Endothelial cell of umbilical vein (primary cell): ENCODE results near the gene MAGEA9B. TPM values are rescaled to one million over a fixed set of nuclear protein-coding genes. Genes with fewer than 3 reads are reported as not detected.
"Not testable (repeated sequence)": the region's sequence is repeated elsewhere in the genome, so short reads cannot be mapped to it uniquely, and the experiment has no call there.

Experiments
- BruUV-seq: library from RNA; stranded (reverse); fragments of 400-500 nt; replicated peaks from 2 replicates; lab custom pipeline; 2021; lab: Mats Ljungman, UMichigan
- CTCF ChIA-PET: fragments of 300-600, 350-600 bp; sonication (Branson Sonifier 250); formaldehyde crosslinking; loops from one replicate; lab custom pipeline; 2021; ENCODE audit warnings: antibody characterized with exemption, inconsistent platforms; lab: Charles Lee
- POLR2A ChIA-PET: fragments of 300-600, 350-600 bp; sonication (Branson Sonifier 250); formaldehyde crosslinking; loops from one replicate; lab custom pipeline; 2021; ENCODE audit warnings: antibody characterized with exemption, inconsistent platforms; lab: Charles Lee
- DNase-seq: peaks from one replicate; pipeline ENCODE4 v3.0.0-alpha.2; 2011; ENCODE audit warnings: low read depth, low spot score
- FAIRE-seq: peaks from 2 replicates; lab custom pipeline; 2011; peaks lifted over from hg19 to GRCh38; lab: Jason Lieb, UNC
- H2AFZ ChIP-seq: 2 replicates; pipeline ENCODE4 v1.6.0; 2012; ENCODE audit warnings: low read depth, low read length, control low read depth, inconsistent platforms
- H3K27ac ChIP-seq: 2 replicates; pipeline ENCODE4 v1.5.1; 2011; ENCODE audit warnings: low read depth, mild to moderate bottlenecking, control low read depth, low read length, moderate library complexity; ENCODE audit not compliant: insufficient read depth
- H3K27me3 ChIP-seq, 2 experiments: 2 replicates each; pipeline versions ENCODE4 v1.6.0 to v1.6.1; 2011; ENCODE audit warnings: low read length in 2 of 2, mixed read lengths in 1 of 2; ENCODE audit not compliant: control insufficient read depth in 2 of 2, insufficient read depth in 2 of 2
- H3K36me3 ChIP-seq, 2 experiments: 2 replicates in 1 of 2; 3 replicates in 1 of 2; pipeline ENCODE4 v1.5.1; 2011; ENCODE audit warnings: low read length in 2 of 2, mild to moderate bottlenecking in 1 of 2, moderate library complexity in 1 of 2; ENCODE audit not compliant: control insufficient read depth in 2 of 2, insufficient read depth in 2 of 2; ENCODE audit errors: extremely low read depth in 1 of 2
- H3K4me1 ChIP-seq: 3 replicates; pipeline ENCODE4 v1.5.1; 2011; ENCODE audit warnings: mild to moderate bottlenecking, low read length; ENCODE audit not compliant: control insufficient read depth, insufficient read depth; ENCODE audit errors: extremely low read depth
- H3K4me2 ChIP-seq: 2 replicates; pipeline ENCODE4 v1.6.1; 2011; ENCODE audit warnings: low read length, control low read depth, mixed read lengths; ENCODE audit not compliant: insufficient read depth
- H3K4me3 ChIP-seq, 3 experiments: fragments of 200-600 bp in 1 of 3; sonication (generic), shearing (Covaris generic) in 1 of 3; replicated peaks in 1 of 3; 2 replicates each; pipeline ENCODE4 v1.5.1; 2011 to 2016; ENCODE audit warnings: control low read depth in 3 of 3, low read length in 3 of 3, mild to moderate bottlenecking in 2 of 3, inconsistent platforms in 1 of 3, low read depth in 1 of 3, moderate library complexity in 1 of 3; ENCODE audit not compliant: insufficient read depth in 1 of 3
- H3K79me2 ChIP-seq: 2 replicates; pipeline ENCODE4 v1.6.0; 2012; ENCODE audit warnings: low read length, inconsistent platforms; ENCODE audit not compliant: control insufficient read depth, insufficient read depth
- H3K9ac ChIP-seq: replicated peaks from 2 replicates; pipeline ENCODE3; 2011; ENCODE audit warnings: low read length, control low read depth; ENCODE audit not compliant: insufficient read depth; ENCODE audit errors: extremely low read depth
- H3K9me1 ChIP-seq: replicated peaks from 3 replicates; pipeline ENCODE4 v1.6.0; 2011; ENCODE audit warnings: mild to moderate bottlenecking, low read length; ENCODE audit not compliant: control insufficient read depth, insufficient read depth; ENCODE audit errors: extremely low read depth
- H3K9me3 ChIP-seq: replicated peaks from 2 replicates; pipeline ENCODE4 v1.5.1; 2012; ENCODE audit warnings: low read length, inconsistent platforms; ENCODE audit not compliant: control insufficient read depth, insufficient read depth
- H4K20me1 ChIP-seq: replicated peaks from 2 replicates; pipeline ENCODE3; 2011; ENCODE audit warnings: mild to moderate bottlenecking, low read length; ENCODE audit not compliant: control insufficient read depth, insufficient read depth; ENCODE audit errors: extremely low read depth
- EZH2 ChIP-seq: IDR thresholded peaks from 2 replicates; pipeline ENCODE4 v1.6.1; 2012; ENCODE audit warnings: borderline replicate concordance, low read depth, mild to moderate bottlenecking, moderate library complexity, low read length, inconsistent platforms; ENCODE audit not compliant: severe bottlenecking
- FOS ChIP-seq: IDR thresholded peaks from 2 replicates; pipeline ENCODE4 v1.6.1; 2011; ENCODE audit warnings: mild to moderate bottlenecking, low read length, moderate library complexity, borderline replicate concordance; ENCODE audit not compliant: insufficient read depth
- GATA2 ChIP-seq: IDR thresholded peaks from 2 replicates; pipeline ENCODE4 v1.7.0; 2011; ENCODE audit warnings: low read depth, mild to moderate bottlenecking, moderate library complexity, mixed read lengths, low read length; ENCODE audit not compliant: insufficient read length, insufficient read depth
- JUN ChIP-seq: IDR thresholded peaks from 2 replicates; pipeline ENCODE4 v1.6.1; 2011; ENCODE audit warnings: borderline replicate concordance, low read depth; ENCODE audit not compliant: insufficient read length, insufficient read depth
- MYC ChIP-seq: IDR thresholded peaks from one replicate; pipeline ENCODE4 v1.6.1; 2011; ENCODE audit warnings: mild to moderate bottlenecking, low read depth, low read length
- POLR2A ChIP-seq: IDR thresholded peaks from 2 replicates; pipeline ENCODE4 v1.6.1; 2012; ENCODE audit warnings: low read depth, mild to moderate bottlenecking, control low read depth, low read length
- POLR2AphosphoS5 ChIP-seq: IDR thresholded peaks from 2 replicates; pipeline ENCODE4 v1.6.1; 2012; ENCODE audit warnings: low read depth, mild to moderate bottlenecking, control low read depth, low read length, moderate library complexity; ENCODE audit not compliant: insufficient read depth
- dilution Hi-C: fragments of 300-500 bp; cut with MboI; formaldehyde crosslinking; loops from one replicate; pipeline ENCODE4 v1.15.0; 2019; ENCODE audit warnings: low sequenced_read_pairs; ENCODE audit not compliant: extremely low pct_ligation_motif_present
- intact Hi-C: fragments of 100-400 bp; cut with micrococcal nuclease; formaldehyde crosslinking; loops from one replicate; pipeline ENCODE4 v1.10.0; 2022
- polyA plus RNA-seq, 4 experiments: library from polyadenylated mRNA; depleted of rRNA in 3 of 4; stranded (reverse) in 3 of 4; unstranded in 1 of 4; fragments of >200 nt; gene quantifications; 2 replicates each; pipeline versions ENCODE4 v1.2.1 to v1.2.3, GENCODE V29; 2011 to 2012; ENCODE audit warnings: missing spikeins in 1 of 4
- total RNA-seq: library from RNA; stranded (reverse); gene quantifications from 2 replicates; pipeline ENCODE4 v1.2.3, GENCODE V29; 2021
- TF ChIP-seq, protein P1 (sequence below), 2 donors: IDR thresholded peaks; 1 replicate in 1 of 2; 2 replicates in 1 of 2; pipeline ENCODE4 v1.5.1; 2011; ENCODE audit warnings: low read length in 2 of 2, mild to moderate bottlenecking in 2 of 2, moderate library complexity in 2 of 2, control low read depth in 1 of 2, inconsistent platforms in 1 of 2, low read depth in 1 of 2; ENCODE audit not compliant: insufficient read depth in 1 of 2; ENCODE audit errors: extremely low read depth in 1 of 2
- TF ChIP-seq, protein P2 (sequence below): IDR thresholded peaks from 2 replicates; pipeline ENCODE4 v1.6.1; 2011; ENCODE audit not compliant: insufficient read depth, insufficient read length

The MAGEA9B gene
- total and polyA plus RNA-seq, 2 donors (not counting 3 experiments of a cell fraction or from before 2014, with no cell fraction given), result not detected

DNA sequence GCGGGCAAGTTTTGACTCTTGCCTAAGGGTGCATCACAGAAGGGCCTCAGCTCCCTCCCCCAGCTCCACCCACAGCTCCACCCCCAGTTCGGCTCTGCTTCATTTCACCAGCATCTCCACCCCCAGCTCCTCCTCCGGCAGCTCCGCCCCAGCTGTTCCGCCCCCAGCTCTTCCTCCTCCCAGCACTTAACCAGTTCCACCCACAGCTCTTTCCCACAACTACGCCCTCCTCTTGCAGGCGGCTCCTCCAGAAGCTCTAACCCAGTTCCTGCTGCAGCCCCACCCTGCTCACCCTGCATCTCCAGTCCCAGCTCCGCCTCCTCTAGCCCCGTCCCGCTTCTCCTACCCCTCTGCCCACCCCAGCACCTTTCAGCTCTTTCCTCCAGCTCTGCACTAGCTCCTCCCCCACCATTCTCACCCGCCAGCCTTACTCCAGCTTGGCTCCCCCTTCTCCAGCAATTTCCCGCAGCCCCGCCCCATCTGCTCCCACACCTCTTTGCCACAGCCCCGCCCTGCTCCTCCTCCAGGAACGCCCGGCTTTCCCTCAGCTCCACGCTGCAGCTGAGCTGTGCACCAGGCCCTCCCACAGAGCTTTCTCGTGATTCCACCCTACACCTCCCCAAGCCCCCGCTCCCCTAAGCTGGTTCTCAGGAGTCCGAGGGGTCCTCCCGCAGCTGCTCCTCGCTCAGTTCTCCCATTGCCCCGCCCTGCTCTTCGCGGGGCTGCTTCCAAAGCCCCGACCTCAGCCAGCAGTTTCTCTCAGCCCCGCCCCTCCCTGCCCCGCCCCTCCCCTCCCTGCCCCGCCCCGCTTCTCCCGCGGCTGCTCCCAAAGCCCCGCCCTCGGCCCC lies 47.8 kb downstream of the MAGEA9B start:
- H3K4me1 ChIP-seq, result peaks cover 5% of the 10 kb centered on the region
- DNase-seq (peak; percentile 93), FAIRE-seq (peak; percentile 98)
- H3K9me1 ChIP-seq, result no peaks in the 10 kb centered on the region
- intact Hi-C loops (loop anchor here (1.0 to 10.0 kb wide), 4 partner anchors 21 to 1625 kb away; partner anchors contain the start of genes FMR1 and IDS), dilution Hi-C loops (no loop called here)
- CTCF ChIA-PET, result interaction anchor here (0.8 to 3.4 kb wide), 8 partner anchors 10 to 401 kb away, joined by 3 to 20 read pairs (median 4); partner anchors contain the start of genes EOLA2 and IDS
- no peak overlapping the region for H3K27ac ChIP-seq
- TF ChIP-seq MYC (no peak), GATA2 (no peak), JUN (no peak), POLR2AphosphoS5 (no peak), POLR2A (no peak), EZH2 (no peak), FOS (no peak)
- TF ChIP-seq, protein P1, sequence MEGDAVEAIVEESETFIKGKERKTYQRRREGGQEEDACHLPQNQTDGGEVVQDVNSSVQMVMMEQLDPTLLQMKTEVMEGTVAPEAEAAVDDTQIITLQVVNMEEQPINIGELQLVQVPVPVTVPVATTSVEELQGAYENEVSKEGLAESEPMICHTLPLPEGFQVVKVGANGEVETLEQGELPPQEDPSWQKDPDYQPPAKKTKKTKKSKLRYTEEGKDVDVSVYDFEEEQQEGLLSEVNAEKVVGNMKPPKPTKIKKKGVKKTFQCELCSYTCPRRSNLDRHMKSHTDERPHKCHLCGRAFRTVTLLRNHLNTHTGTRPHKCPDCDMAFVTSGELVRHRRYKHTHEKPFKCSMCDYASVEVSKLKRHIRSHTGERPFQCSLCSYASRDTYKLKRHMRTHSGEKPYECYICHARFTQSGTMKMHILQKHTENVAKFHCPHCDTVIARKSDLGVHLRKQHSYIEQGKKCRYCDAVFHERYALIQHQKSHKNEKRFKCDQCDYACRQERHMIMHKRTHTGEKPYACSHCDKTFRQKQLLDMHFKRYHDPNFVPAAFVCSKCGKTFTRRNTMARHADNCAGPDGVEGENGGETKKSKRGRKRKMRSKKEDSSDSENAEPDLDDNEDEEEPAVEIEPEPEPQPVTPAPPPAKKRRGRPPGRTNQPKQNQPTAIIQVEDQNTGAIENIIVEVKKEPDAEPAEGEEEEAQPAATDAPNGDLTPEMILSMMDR (IDR thresholded peaks at IDR 0.05; ENCODE audit: extremely low read depth in 1 of 2, insufficient read depth in 1 of 2, low read depth in 1 of 2, low read length in 2 of 2), result no peak
- TF ChIP-seq, protein P2, sequence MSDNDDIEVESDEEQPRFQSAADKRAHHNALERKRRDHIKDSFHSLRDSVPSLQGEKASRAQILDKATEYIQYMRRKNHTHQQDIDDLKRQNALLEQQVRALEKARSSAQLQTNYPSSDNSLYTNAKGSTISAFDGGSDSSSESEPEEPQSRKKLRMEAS, result no peak
- no peak overlapping the region for H3K9ac ChIP-seq
- H3K4me2 ChIP-seq, result peak overlapping the region; percentile 55
- H3K79me2 ChIP-seq, result no peaks in the 10 kb centered on the region
- no peaks in the 10 kb centered on the region for H3K9me3 ChIP-seq
- peak overlapping the region in 2 of 3 experiments; percentile 10 to 43 for H3K4me3 ChIP-seq
- H4K20me1 ChIP-seq, result no peaks in the 10 kb centered on the region
- no peaks in the 10 kb centered on the region for H3K36me3 ChIP-seq
- peak overlapping the region; percentile 72 for H2AFZ ChIP-seq
- BruUV-seq, result no TSS peak
- POLR2A ChIA-PET, result interaction anchor here (0.5 to 2.5 kb wide), 4 partner anchors 9 to 400 kb away, joined by 3 to 16 read pairs (median 10); partner anchors contain the start of genes EOLA2 and IDS
- no peaks in the 10 kb centered on the region for H3K27me3 ChIP-seq

DNA sequence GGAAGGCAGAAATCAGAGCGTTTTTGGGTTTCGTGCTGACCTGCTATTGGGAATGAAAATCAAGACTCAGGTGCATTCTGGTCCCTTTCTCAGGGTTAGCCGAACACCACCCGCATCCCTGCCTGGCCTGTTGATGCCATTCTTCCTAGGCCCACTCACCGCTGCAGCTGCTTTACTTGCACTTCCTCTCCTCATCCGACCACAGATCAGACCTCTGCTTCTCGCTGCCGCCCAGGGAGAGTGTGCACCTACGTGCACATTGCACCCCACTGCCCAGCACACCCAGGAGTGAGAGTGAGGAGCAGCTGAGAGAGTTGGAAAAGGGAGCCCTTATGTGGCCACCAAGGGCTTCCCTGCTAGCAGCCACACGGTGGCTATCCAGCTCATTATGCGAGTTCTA lies 49.8 kb downstream of the MAGEA9B start:
- H3K9me1 ChIP-seq, POLR2A ChIA-PET, H3K4me2 ChIP-seq, H3K9ac ChIP-seq, H3K4me1 ChIP-seq, dilution Hi-C loops, H3K9me3 ChIP-seq, H3K79me2 ChIP-seq, H2AFZ ChIP-seq, H3K27me3 ChIP-seq, H3K27ac ChIP-seq, H3K4me3 ChIP-seq, CTCF ChIA-PET, H3K36me3 ChIP-seq, DNase-seq, BruUV-seq, H4K20me1 ChIP-seq: not testable (repeated sequence)
- FAIRE-seq, result peak; percentile 70
- intact Hi-C loops, result loop anchor here (10.0 kb wide), 1 partner anchor 1623 kb away; the partner anchor contains the start of gene FMR1
